ENCODE data around the gene STXBP5. TPM values are rescaled to one million over a fixed set of nuclear protein-coding genes. Genes with fewer than 3 reads are reported as not detected.

STXBP5 gene
- total and polyA plus RNA-seq, 2 of the 13 experiments (the other 11 are each of a cell fraction or from before 2014, with no cell fraction given), result 8.8 to 19.4 TPM

DNA sequence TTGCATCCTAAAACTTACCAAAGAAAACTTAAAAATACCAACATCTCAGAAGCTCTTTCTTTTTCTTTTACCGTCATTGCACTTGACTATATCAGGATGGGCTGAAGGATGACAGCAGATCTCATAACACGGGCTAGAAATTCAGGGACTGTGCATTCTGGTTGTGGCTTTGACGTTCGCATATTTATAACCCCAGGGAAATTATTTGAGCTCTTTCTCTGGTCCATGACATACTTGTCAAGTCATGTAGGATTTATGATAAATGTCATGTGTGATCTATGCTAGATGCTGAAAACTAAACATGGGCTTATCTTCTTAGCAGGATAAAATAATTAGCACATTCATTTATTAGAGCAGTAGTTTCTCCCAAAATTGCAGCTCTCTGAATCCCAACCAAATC is 229.9 kb downstream of the STXBP5 start:
- intact Hi-C loops (cut with micrococcal nuclease; ENCODE audit: unreplicated experiment), result no loop called here
- H3K27me3 ChIP-seq (ENCODE audit: control insufficient read depth in 1 of 2, insufficient read depth in 2 of 2, low read length in 2 of 2), result peaks cover 3 to 10% of the 10 kb centered on the region in 2 experiments; a peak in 3 of 5 replicates
- FAIRE-seq (no peak), DNase-seq (ENCODE audit: low spot score) (no peak), ATAC-seq (no peak)
- ChIA-PET POLR2A (no interaction called here), CTCF (ENCODE audit: low intra/inter-chr PET ratio, low total read pairs) (no interaction called here)
- no peaks in the 10 kb centered on the region for H3K79me2 ChIP-seq (ENCODE audit: insufficient read depth, low read length)
- in situ Hi-C loops (cut with HindIII; ENCODE audit: extremely low pct_ligation_motif_present, low pct_unique_long_range_greater_than_20kb), result no loop called here
- H3K27ac ChIP-seq (ENCODE audit: extremely low read length, insufficient read depth, low read length), result no peak overlapping the region
- H3K36me3 ChIP-seq (replicated peaks in 1 of 2; ENCODE audit: control insufficient read depth in 1 of 2, insufficient read depth in 2 of 2, low read length in 2 of 2), result no peaks in the 10 kb centered on the region
- H3K4me2 ChIP-seq (ENCODE audit: low read depth, low read length), result no peak overlapping the region
- H3K4me1 ChIP-seq (ENCODE audit: insufficient read depth, low read length), result no peaks in the 10 kb centered on the region
- H3K9me3 ChIP-seq (ENCODE audit: low read length), result no peaks in the 10 kb centered on the region
- no peak overlapping the region for H3K4me3 ChIP-seq (replicated peaks in 1 of 3; ENCODE audit: insufficient read depth in 1 of 3, low read depth in 2 of 3, low read length in 3 of 3)
- no peak overlapping the region for H3K9ac ChIP-seq (ENCODE audit: insufficient read depth, low read depth, low read length)
- no peak overlapping the region for H2AFZ ChIP-seq (ENCODE audit: low read length)
- no peak for TF ChIP-seq PAF1 (CRISPR knock-in tag; IDR thresholded peaks at IDR 0.05)
- TF ChIP-seq GTF2F1 (IDR thresholded peaks at IDR 0.05; ENCODE audit: low read length), result no peak
- TF ChIP-seq ATF4 (CRISPR knock-in tag; IDR thresholded peaks at IDR 0.05), result no peak
- TF ChIP-seq ZSCAN25 (CRISPR knock-in tag; IDR thresholded peaks at IDR 0.05), result no peak
- no peak for TF ChIP-seq DBP (CRISPR knock-in tag; IDR thresholded peaks at IDR 0.05; ENCODE audit: not compliant biosample characterization)
- no peak for TF ChIP-seq ZNF383 (CRISPR knock-in tag; IDR thresholded peaks at IDR 0.05; ENCODE audit: borderline replicate concordance)
- TF ChIP-seq TSC22D2 (CRISPR knock-in tag; IDR thresholded peaks at IDR 0.05; ENCODE audit: borderline replicate concordance), result no peak
- TF ChIP-seq, protein P1, sequence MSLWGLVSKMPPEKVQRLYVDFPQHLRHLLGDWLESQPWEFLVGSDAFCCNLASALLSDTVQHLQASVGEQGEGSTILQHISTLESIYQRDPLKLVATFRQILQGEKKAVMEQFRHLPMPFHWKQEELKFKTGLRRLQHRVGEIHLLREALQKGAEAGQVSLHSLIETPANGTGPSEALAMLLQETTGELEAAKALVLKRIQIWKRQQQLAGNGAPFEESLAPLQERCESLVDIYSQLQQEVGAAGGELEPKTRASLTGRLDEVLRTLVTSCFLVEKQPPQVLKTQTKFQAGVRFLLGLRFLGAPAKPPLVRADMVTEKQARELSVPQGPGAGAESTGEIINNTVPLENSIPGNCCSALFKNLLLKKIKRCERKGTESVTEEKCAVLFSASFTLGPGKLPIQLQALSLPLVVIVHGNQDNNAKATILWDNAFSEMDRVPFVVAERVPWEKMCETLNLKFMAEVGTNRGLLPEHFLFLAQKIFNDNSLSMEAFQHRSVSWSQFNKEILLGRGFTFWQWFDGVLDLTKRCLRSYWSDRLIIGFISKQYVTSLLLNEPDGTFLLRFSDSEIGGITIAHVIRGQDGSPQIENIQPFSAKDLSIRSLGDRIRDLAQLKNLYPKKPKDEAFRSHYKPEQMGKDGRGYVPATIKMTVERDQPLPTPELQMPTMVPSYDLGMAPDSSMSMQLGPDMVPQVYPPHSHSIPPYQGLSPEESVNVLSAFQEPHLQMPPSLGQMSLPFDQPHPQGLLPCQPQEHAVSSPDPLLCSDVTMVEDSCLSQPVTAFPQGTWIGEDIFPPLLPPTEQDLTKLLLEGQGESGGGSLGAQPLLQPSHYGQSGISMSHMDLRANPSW (CRISPR knock-in tag; IDR thresholded peaks at IDR 0.05; ENCODE audit: borderline replicate concordance), result no peak
- no peak for TF ChIP-seq THYN1 (CRISPR knock-in tag; IDR thresholded peaks at IDR 0.05; ENCODE audit: borderline replicate concordance, low read depth)
- no peak for TF ChIP-seq ZNF296 (CRISPR knock-in tag; conservative IDR thresholded peaks at IDR 0.05)
- TF ChIP-seq ATRX (CRISPR knock-in tag; IDR thresholded peaks at IDR 0.05; ENCODE audit: borderline replicate concordance), result no peak
- TF ChIP-seq ZNF83 (CRISPR knock-in tag; IDR thresholded peaks at IDR 0.05; ENCODE audit: borderline replicate concordance), result no peak
- no peak for TF ChIP-seq JUND (CRISPR knock-in tag; IDR thresholded peaks at IDR 0.05)
- no peak for TF ChIP-seq ZNF362 (CRISPR knock-in tag; IDR thresholded peaks at IDR 0.05; ENCODE audit: borderline replicate concordance)
- no peak for TF ChIP-seq CENPT (CRISPR knock-in tag; IDR thresholded peaks at IDR 0.05; ENCODE audit: low read depth)
- no peak for TF ChIP-seq ZNF547 (CRISPR knock-in tag; IDR thresholded peaks at IDR 0.05)
- no peaks in the 10 kb centered on the region for H4K20me1 ChIP-seq (ENCODE audit: insufficient read depth, low read length)
- WGBS (ENCODE audit: low lambda C conversion rate), result 2% methylated on average over 4 of the region's 4 CpGs
- BruUV-seq (replicated peaks), result no TSS peak
